Fibroblast of upper back skin (primary cell): Measurements from ENCODE around the gene VAV3.
"Not testable (repeated sequence)": the region's sequence is repeated elsewhere in the genome, so short reads cannot be mapped to it uniquely, and the experiment has no call there.

Source experiments
- DNase-seq: peaks from one replicate; pipeline ENCODE4 v3.0.0-alpha.2; 2013

VAV3 gene

GRCh38 chr1:107877745-107878144, 87.2 kb downstream of the VAV3 start:
- no peak for DNase-seq

DNA sequence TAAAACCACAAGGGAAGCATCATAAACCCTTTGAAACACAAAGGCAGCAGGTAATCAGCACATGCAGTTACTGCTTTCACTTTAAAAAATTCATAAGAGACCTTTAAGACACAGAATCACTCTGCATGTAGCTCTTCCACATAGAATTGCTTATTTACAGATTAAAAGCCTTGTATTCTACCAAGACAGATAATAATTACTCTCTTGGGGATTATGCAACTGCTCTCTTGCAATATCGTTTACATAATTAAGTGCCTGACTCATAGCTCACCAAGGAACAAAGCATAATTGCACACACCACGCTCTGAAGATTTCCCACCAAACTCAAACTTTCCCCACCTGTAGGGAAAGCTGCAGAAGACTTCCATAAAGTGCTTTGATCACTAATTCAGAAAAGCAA, 87.9 kb downstream of the VAV3 start:
- DNase-seq, result peak; percentile 71

GRCh38 chr1:107875689-107876088, 89.3 kb downstream of the VAV3 start:
- no peak for DNase-seq

GRCh38 chr1:107874221-107874620, 90.8 kb downstream of the VAV3 start:
- no peak for DNase-seq

DNA sequence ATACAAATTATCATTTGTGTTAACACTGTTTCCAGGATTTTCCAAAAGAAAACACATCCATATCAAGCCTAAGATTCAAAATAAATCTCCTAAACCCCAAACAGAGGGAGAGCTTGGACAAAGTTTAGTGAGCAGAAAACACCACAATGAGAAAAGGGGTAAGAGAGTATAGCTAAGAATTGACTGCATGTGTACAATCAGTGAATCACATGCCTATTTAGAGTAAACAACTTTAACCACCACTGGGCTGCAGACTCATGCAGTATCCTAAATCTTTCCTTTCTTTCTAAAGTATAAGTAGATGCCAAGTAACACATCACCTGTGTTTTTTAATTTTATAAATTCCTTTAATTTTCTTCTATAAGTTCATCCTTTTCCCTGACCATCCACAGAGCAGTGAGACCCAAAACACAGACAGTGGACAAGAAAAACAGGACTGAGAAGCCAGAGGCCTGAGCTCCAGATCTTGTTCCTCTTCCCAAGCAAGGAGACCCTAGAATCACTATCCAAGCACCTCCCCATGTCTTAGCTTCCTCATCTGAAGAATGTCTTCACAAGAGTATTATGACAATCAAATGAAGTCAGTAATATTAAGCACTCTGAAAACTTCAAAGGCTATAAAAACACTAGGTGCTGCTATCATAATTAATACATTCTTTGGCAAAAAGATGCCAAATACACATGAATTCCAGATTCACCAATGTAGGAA, 93.1 kb downstream of the VAV3 start:
- DNase-seq, result no peak

GRCh38 chr1:107871259-107871658, 93.7 kb downstream of the VAV3 start:
- DNase-seq, result no peak

- DNase-seq, result peak; percentile 72
Measured at GRCh38 chr1:107870696-107871095, 94.3 kb downstream of the VAV3 start.

- DNase-seq, result no peak
Measured at GRCh38 chr1:107867897-107868296, 97.1 kb downstream of the VAV3 start.

DNA sequence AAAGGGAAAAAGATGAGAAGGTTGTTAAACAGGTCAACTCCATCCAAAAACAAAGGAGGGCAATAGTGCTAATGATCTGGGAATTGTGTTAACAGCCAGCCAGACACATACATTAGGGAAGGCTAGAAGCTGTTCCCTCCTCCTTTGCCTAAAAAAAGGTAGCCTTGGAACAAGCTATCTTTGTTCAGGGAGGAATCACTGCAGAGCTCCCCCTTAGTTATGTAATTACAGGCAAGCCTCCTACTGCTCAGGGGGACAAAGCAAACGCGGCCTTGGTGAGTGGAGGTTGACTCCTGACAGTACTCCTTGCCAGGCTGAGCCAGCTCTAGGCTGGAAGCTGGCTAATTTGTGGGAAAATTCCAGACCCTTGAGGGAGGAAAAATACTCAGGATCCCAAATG, 97.6 kb downstream of the VAV3 start:
- no peak for DNase-seq

- no peak for DNase-seq
Measured at GRCh38 chr1:107866870-107867269, 98.1 kb downstream of the VAV3 start.

DNA sequence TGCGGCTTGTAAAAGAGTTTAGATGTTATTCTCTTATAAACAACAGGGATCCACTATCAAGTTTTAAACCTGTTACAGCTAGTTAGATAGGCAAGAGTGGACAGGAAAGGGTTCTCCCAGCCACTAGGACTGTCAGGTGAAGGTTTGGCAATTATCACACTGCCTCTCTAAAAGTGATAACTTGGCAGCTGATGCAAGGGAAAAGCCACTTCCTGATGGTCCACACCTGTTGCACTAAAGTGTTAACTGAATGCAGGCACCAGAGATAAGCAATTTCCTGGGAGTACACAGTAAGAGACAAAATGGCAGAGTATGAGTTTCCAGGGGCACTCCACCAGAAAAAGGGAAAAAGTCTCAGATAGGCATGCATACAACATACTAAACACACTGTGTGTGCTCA, 99.4 kb downstream of the VAV3 start:
- no peak for DNase-seq

DNA sequence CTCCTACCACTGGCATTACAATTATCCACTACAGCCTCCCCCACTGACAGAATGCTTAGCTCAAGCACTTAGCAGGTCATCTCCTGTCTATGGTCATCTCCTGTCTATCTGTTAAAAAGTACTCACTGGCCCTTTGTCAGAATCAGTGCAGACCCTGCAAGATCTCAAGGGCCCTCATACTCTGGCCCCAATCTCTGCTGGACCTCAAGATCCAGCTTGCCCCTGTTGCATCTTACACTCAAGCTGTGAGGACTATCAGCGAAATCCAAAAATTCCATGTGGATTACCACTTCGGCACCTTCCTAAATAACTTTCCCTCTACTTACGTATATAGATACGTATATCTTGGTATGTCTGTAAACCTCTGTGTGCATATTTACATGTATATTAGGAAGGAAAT, 101.6 kb downstream of the VAV3 start:
- no peak for DNase-seq

- no peak for DNase-seq
Measured at GRCh38 chr1:107862064-107862463, 102.9 kb downstream of the VAV3 start.

DNA sequence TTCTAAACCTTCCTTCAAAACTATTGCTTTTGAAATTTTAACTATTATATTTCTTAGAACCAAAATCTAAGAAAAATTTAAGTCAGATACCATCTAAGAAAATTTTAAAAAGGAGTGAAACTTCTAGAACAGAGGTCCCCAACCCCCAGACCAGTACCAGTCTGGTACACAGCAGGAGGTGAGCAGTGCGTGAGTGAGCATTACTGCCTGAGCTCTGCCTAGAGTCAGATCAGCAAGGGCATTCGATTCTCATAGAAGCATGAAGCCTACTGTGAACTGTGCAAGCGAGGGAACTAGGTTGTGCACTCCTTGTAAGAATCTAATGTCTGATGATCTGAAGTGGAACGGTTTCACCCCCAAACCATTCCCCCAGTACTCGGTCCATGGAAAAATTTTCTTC, 106.7 kb downstream of the VAV3 start:
- DNase-seq, result no peak

GRCh38 chr1:107851418-107851817, 113.6 kb downstream of the VAV3 start:
- DNase-seq, result no peak

DNA sequence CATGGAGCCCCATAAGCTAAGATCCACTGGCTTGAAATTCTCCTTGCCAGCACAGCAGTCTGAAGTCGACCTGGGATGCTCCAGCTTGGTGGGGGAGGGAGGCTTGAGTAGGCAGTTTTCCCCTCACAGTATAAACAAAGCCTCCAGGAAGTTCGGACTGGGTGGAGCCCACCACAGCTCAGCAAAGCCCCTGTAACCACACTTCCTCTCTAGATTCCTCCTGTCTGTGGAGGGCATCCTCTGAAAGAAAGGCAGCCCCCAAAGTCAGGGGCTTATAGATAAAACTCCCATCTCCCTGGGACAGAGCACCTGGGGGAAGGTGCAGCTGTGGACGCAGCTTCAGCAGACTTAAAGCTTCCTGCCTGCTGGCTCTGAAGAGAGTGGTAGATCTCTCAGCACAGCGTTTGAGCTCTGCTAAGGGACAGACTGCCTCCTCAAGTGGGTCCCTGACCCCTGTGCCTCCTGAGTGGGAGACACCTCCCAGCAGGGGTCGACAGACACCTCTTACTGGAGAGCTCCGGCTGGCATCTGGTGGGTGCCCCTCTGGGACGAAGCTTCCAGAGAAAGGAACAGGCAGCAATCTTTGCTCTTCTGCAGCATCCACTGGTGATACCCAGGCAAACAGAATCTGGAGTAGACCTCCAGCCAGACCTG, 120.3 kb downstream of the VAV3 start:
- not testable (repeated sequence) for DNase-seq

GRCh38 chr1:107843989-107844388, 121.0 kb downstream of the VAV3 start:
- no peak for DNase-seq

- no peak for DNase-seq
Measured at GRCh38 chr1:107842241-107842640, 122.7 kb downstream of the VAV3 start.

DNA sequence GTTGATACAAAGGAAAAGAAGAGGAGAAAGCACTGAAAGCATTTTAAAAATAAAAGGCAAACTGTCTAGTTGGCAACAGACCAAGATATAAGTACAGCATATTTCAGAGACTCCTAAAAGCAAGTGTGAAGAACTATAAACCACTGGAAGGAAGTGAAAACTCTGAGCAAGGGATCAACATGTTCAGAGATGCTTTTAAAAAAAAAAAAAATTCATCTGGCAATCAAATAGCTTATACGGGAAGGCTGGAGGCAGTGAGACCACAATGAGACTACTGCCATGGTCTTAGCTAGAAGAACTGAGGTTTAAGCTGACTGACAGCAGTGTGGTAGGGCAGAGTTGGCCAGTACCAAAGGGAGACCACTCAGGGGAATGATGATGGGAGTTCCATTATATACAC, 124.3 kb downstream of the VAV3 start:
- no peak for DNase-seq

GRCh38 chr1:107838056-107838455, 126.9 kb downstream of the VAV3 start:
- DNase-seq, result no peak

DNA sequence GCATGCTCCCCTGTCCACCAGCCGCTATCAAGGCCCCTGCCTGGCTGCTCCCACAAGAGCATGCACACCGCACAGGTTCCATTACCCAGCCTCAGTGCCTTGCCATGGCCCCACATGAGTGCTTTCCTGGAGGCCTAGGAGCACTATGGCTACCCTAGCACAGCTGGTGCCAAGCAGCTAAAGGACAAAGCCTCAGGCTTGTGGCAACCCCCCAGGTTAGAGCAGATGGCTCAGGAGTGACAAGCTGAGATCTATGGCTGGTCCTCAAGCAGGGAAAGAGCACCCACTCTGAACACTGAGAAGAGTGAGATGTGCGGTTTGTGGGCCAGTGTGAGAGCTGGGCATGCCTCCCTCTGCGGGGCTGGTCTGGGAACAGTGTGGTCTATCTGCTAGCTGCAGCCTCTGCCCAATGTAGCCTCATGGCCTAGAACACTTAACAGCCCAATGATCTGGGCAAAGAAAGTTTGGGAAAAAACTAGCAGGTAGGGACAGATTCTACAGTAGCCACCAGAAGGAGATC, 129.8 kb downstream of the VAV3 start:
- DNase-seq, result no peak

GRCh38 chr1:107833061-107833460, 131.9 kb downstream of the VAV3 start:
- no peak for DNase-seq

GRCh38 chr1:107831921-107832320, 133.1 kb downstream of the VAV3 start:
- no peak for DNase-seq

- no peak for DNase-seq
Measured at GRCh38 chr1:107830526-107830925, 134.5 kb downstream of the VAV3 start.

DNA sequence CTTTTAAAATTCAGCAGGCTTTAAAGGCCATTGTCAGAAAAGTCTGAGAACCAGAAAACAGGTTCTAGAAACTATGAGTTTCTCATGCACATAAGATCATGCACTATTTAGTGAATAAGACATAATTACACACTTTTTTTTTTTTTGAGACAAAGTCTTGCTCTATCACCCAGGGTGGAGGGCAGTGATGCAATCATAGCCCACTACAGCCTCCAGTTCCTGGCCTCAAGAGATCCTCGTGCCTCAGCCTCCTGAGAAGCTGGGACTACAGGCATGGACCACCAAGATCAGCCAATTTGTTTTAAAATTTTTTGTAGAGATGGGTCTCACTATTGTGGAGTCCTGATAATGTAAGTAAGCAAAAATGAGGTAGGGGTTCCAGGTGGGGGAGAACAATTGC, 134.9 kb downstream of the VAV3 start:
- no peak for DNase-seq
